Astrocyte (in vitro differentiated cells and primary cell): Measurements from ENCODE around the gene ZGPAT.

Source experiments
- CTCF ChIP-seq: IDR thresholded peaks from 2 replicates; pipeline ENCODE4 v1.5.1; 2011; ENCODE audit warnings: low read depth, mild to moderate bottlenecking, inconsistent platforms, low read length, moderate library complexity; ENCODE audit not compliant: insufficient read depth
- EZH2 ChIP-seq: IDR thresholded peaks from 2 replicates; pipeline ENCODE4 v1.6.1; 2012; ENCODE audit warnings: mild to moderate bottlenecking, low read length, inconsistent platforms; ENCODE audit not compliant: insufficient read depth

DNA sequence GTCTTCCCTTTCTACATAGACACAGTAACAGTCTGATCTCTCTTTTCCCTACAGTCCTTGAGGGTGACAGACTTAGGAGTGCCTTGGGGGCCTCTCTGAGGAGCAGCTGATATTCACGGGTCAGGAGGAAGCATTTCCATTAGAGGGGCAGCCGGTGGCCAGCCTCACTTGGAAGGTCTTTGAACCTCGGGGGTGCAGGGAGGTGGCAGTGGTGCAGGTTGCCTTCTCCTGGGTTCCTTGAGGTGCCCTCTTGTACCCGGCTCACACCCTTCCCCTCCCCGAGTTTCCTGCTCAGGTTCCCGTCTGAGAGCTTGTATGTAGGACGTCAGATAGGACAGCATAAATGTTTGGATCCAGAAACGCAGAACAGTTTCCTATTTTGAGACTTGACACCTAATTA lies 47.2 kb upstream of the ZGPAT start:
- TF ChIP-seq CTCF (no peak), EZH2 (no peak)
